ENCODE measurements around the gene C1orf21.
A peak's percentile ranks its signal among the peaks of the same experiment; 100 is the strongest.

Gene C1orf21

DNA sequence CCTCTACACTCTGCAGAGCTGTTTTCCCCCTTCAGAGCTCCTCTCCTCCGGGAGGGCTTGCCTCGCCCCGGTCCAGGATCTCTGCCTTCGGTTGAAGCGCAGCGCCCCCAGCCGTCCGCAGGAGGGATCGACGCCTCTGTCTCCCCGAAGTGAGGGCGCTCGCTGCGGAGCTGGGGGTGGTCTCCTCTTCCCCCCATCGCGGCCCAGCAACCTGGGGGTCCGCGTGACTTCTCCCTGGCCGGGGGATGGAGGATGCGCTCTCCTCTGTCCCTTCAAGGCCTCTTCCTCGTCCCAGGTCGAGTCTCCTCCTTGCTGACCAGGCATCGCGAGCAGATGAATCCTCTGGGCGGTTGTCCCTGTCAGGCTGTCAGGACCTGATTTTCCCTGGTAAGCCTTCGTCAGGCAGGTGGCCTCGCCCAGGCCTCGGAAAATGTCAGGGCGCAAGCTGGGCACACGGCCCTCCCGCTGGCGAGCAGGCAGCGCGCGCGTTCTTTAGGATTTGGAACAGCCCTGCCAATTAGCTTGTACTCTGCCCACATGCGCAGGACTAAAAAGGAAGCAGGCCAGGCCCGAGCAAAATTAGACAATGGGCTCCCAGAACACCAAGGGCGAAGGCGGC lies 277.3 kb downstream of the C1orf21 start:
- peak; percentile 65 for DNase-seq (ENCODE audit: low spot score)

DNA sequence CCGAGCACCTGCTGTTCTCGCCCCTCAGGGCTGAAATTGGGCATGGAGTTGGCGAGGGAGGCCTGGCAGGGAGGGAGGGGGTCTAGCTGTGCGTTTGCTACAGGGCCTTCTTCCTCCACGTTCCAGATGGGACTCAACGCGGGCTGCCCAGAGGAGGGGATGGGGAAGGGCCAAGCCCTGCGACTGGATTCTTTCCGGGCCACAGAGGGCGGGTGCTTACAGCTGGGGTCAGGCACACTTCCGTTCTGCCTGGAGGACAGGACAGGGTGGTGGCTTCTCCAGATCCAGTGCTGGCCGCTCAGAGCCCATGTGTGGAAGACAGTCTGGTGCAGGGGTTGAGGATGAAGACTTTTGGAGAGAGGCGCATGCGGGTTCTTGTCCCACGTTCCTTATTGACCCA lies 277.8 kb downstream of the C1orf21 start:
- no peak for DNase-seq (ENCODE audit: low spot score)

DNA sequence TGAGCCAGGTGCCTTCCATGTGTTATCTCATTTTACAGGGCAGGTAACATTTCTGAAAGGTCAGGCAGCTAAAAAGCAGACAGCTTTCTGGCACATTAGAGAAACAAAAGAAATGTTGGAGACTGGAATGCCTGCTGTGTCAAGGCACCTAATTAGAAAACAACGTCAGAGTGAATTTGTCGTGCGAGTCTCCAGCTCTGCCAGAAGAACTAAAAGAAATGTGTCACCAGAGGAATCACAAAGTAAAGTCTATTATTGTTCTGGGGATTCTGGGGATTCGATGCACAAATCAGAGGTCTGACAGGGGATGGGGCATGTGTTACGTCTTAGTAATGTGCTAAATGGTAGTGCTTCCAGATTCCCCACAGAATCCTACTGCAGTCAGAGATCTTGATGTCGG lies 278.5 kb downstream of the C1orf21 start:
- no peak for DNase-seq (ENCODE audit: low spot score)

DNA sequence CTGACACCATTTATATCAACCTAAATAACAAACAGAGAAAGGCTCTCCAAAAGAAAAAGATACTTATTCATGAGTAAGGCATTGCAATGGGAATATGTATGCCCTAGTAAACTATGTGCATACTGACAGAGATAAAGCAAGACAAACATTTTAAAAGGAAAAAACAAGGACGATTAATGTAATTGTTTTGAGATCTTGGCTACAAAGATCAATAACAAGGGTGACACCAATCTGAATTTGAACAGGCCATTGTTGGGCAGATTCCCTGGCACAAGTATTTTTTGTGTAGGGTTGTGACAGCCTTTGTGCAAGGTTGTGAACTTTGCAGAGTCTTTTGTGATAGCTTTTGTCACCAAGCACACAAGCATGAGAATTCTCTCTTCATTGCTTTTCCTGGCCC lies 282.6 kb downstream of the C1orf21 start:
- DNase-seq (ENCODE audit: low spot score), result no peak

DNA sequence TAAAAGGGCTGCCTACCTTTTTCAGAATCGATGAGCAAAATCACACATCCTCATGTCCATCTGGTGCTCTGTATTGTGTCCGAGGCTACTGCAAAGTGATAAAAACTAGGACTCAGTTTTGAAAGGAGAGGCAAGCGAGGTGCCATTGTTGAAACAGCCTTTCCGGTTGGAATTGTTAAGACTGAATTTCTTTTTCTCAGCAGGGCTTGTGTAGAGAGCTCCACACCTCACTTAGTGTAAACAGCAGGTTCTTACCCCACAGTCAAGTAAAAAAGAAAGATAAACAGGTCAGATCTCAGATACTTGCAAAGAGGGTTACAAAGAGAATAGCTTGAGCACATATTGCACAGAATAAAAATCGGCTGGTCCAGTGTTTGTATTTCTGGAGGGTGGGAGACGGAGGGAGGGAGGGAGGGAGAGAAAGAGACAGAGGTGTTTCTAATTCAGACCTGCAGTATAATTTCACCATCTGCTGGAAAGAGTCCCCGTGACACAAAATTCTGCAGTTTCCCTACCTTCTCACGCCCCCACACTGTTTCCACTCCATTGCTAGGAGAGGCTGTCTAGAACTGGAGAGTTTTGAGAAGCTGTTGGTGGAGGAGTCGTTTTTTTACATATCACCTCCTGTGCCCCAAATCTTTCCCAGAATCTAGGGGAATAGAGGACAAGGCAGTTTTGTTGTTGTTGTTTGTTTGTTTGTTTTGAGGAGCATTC lies 285.3 kb downstream of the C1orf21 start:
- no peak for DNase-seq (ENCODE audit: low spot score)

DNA sequence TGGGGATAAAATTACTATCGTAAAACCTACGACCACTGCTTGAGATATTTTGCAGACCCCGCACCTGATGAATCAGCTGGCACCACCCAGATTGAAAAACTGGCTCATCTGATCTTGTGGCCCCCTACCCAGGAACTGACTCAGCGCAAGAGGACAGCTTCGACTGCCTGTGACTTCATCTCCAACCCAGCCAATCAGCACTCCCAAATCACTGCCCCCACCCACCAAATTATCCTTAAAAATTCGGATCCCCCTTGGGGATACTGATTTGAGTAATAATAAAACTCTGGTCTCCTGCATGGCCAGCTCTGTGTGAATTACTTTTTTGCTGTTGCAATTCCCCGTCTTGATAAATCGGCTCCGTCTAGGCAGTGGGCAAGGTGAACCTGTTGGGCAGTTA lies 286.5 kb downstream of the C1orf21 start:
- no peak for DNase-seq (ENCODE audit: low spot score)

DNA sequence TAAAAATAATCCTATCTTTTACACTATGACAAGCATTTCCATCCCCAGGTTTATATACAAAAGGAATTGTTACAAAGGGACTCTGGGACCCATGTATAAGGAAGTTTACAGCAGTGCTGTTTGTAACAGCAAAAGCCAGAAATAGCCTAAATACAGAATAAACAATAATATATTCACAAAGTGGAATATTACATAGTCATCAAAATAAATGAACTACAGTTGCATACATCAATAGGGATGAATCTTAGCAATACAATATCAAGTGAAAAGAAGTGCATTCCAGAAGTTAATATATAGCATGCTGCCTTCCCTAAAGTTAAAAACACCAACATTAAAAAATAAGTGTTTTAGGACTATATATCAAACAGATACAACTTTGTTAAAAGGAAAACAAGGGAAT lies 290.5 kb downstream of the C1orf21 start:
- no peak for DNase-seq (ENCODE audit: low spot score)
